Right lobe of liver (tissue), 4 donors: ENCODE measurements around the gene KRTAP5-6.

Experiments
- POLR2A ChIP-seq: fragments of 450-650 bp; IDR thresholded peaks from one replicate; pipeline ENCODE4 v1.6.1; 2017; ENCODE audit warnings: antibody characterized with exemption, mild to moderate bottlenecking
- TF ChIP-seq, protein P1 (sequence below), 4 donors: fragments of 200-600 bp in 3 of 4; fragments of 450-650 bp in 1 of 4; IDR thresholded peaks; one replicate each; pipeline versions ENCODE4 v1.5.1 to v1.8.0; 2016 to 2022; ENCODE audit warnings: antibody characterized with exemption in 4 of 4, mild to moderate bottlenecking in 2 of 4
- donor health status: DM: no; HTN: no; CAD: no.
- donor health status: DM: no; HTN: no; CAD: no.
- donor health status: DM: no; HTN: yes; CAD: no.

DNA sequence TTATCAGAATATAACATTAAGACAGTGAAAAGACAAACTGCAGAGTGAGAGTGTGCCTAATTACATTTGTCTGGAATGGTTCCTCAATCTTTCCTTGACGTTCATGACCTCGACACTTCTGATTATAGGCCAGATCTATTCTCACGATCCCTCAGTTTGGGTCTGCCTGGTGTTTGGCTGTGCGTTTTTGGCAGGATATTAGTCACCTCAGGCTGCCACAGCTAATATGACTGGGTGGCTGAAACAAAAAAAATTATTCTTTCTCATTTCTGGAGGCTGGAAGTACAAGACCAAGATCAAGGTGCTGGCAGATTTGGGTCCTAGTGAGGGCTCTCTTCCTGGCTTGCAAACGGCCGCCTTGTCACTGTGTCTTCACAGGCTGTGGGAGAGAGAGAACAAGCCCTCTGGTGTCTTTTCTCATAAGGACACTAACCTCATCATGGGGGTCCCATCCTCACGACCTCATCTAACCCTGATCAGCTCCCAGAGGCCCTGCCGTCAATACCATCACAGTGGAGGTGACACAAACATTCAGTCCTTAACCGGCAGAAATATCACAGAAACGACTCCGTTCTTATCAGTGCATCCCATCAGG is 30.2 kb downstream of the KRTAP5-6 start:
- TF ChIP-seq, protein P1, sequence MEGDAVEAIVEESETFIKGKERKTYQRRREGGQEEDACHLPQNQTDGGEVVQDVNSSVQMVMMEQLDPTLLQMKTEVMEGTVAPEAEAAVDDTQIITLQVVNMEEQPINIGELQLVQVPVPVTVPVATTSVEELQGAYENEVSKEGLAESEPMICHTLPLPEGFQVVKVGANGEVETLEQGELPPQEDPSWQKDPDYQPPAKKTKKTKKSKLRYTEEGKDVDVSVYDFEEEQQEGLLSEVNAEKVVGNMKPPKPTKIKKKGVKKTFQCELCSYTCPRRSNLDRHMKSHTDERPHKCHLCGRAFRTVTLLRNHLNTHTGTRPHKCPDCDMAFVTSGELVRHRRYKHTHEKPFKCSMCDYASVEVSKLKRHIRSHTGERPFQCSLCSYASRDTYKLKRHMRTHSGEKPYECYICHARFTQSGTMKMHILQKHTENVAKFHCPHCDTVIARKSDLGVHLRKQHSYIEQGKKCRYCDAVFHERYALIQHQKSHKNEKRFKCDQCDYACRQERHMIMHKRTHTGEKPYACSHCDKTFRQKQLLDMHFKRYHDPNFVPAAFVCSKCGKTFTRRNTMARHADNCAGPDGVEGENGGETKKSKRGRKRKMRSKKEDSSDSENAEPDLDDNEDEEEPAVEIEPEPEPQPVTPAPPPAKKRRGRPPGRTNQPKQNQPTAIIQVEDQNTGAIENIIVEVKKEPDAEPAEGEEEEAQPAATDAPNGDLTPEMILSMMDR (IDR thresholded peaks at IDR 0.05) = no peak
- TF ChIP-seq POLR2A = no peak
